ENCODE measurements around the gene STK32B. TPM values are rescaled to one million over a fixed set of nuclear protein-coding genes. Genes with fewer than 3 reads are reported as not detected.

Gene STK32B
- total RNA-seq, 1 donor from 2014 or later, result 3.5 TPM

DNA sequence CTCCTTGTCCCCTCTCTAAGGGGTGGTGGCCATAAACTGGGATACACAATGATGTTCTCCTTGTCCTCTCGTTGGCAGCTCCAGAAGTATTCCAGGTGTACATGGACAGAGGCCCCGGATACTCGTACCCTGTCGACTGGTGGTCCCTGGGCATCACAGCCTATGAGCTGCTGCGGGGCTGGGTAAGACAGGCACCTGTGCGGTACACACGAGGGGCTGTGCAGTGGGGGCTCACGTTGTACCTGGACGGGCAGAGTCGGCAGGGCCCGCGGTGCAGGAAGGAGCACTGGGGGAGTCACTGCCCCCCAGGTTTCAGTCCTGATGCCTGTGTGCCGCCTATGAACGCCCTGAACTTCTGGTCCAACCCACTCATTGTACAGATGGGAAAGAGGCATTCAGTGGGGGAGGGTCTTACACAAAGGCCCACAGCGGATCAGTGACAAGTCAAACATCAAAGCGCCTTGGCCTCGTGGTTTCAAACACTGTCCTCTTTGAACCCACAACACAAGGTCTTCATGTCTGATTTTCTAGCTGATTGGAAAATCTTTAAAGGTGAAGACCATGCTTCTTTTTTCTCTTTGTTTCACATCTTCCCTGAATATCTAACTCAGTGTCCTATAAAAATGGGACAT, 395.4 kb downstream of the STK32B start:
- peaks cover 2% of the 10 kb centered on the region for H3K36me3 Mint-ChIP-seq (ENCODE audit: low read depth)
- peaks cover 22% of the 10 kb centered on the region for H3K4me1 Mint-ChIP-seq
- no peak for DNase-seq (ENCODE audit: low read depth, low spot score)
- peaks cover 26% of the 10 kb centered on the region for H3K27me3 Mint-ChIP-seq (ENCODE audit: low read depth)
- H3K27ac Mint-ChIP-seq (ENCODE audit: unreplicated experiment), result peak overlapping the region; percentile 27
- no peak overlapping the region for H3K4me3 Mint-ChIP-seq
- H3K9me3 Mint-ChIP-seq, result no peaks in the 10 kb centered on the region
- TF ChIP-seq, protein P1, sequence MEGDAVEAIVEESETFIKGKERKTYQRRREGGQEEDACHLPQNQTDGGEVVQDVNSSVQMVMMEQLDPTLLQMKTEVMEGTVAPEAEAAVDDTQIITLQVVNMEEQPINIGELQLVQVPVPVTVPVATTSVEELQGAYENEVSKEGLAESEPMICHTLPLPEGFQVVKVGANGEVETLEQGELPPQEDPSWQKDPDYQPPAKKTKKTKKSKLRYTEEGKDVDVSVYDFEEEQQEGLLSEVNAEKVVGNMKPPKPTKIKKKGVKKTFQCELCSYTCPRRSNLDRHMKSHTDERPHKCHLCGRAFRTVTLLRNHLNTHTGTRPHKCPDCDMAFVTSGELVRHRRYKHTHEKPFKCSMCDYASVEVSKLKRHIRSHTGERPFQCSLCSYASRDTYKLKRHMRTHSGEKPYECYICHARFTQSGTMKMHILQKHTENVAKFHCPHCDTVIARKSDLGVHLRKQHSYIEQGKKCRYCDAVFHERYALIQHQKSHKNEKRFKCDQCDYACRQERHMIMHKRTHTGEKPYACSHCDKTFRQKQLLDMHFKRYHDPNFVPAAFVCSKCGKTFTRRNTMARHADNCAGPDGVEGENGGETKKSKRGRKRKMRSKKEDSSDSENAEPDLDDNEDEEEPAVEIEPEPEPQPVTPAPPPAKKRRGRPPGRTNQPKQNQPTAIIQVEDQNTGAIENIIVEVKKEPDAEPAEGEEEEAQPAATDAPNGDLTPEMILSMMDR (conservative IDR thresholded peaks at IDR 0.05), result no peak

DNA sequence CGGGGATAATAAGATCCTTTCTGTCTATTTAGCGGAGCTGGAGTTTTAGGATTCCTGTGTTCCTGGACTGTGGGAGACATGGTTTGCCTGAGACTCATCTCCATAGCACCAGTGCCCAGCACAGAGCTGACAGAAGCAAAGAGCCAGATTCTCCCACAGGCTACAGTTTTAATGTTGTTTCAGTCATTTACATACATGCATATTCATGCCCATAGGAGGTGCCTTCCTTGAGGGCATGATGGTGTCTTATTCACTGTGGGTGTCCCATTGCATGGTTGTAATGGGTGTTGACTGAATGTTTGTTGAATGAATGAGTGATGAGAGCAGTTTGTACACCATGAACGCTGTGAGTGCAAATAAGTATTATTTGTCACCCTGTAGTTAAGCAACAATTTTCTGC, 396.5 kb downstream of the STK32B start:
- Mint-ChIP-seq H3K27ac (ENCODE audit: unreplicated experiment) (no peak overlapping the region), H3K36me3 (ENCODE audit: low read depth) (peaks cover 2% of the 10 kb centered on the region), H3K4me3 (no peak overlapping the region), H3K4me1 (peaks cover 22% of the 10 kb centered on the region), H3K9me3 (no peaks in the 10 kb centered on the region), H3K27me3 (ENCODE audit: low read depth) (peaks cover 27% of the 10 kb centered on the region)
- TF ChIP-seq, protein P1 (conservative IDR thresholded peaks at IDR 0.05), result no peak
- DNase-seq (ENCODE audit: low read depth, low spot score), result no peak

DNA sequence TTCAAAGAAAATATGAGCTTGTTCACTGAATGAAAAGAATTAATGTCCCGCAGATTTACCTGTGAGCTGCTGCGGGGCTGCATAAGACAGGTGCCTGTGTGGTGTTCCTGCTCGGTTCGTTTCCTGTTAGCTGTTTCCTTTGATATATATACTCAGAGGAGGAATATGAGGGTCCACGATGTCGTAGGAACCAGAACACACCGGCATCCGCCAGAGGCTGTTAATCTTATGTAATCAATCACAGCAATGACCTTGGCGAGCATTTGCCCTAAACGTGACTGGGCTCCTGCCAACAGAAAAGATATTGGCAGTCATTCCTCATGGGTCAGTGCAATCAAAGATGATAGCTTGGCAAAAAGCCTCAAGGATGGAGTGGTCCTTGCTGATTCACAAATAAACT, 396.9 kb downstream of the STK32B start:
- DNase-seq (ENCODE audit: low read depth, low spot score), result no peak
- Mint-ChIP-seq H3K4me1 (peaks cover 22% of the 10 kb centered on the region), H3K9me3 (no peaks in the 10 kb centered on the region), H3K36me3 (ENCODE audit: low read depth) (peaks cover 1% of the 10 kb centered on the region), H3K27ac (ENCODE audit: unreplicated experiment) (no peak overlapping the region), H3K4me3 (no peak overlapping the region), H3K27me3 (ENCODE audit: low read depth) (peaks cover 29% of the 10 kb centered on the region)
- TF ChIP-seq, protein P1 (conservative IDR thresholded peaks at IDR 0.05), result no peak

DNA sequence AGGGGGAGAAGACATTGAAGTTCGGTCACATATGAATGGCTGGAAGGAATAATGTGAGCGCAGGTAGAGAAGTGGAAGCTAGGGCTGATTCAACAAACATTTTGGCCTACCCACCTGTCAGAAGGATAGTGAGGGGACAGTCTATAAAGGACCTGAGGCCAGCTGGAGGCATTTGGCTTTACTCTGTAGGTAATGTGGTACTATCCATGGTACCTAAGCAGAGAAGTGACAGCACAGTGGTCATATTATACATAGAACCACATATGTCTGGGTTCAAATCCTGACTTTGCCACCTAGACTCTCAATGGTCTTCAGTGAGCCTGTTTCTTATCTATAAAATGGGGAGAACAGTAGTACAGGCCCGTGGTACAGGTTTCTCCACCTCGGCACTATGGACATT, 400.0 kb downstream of the STK32B start:
- Mint-ChIP-seq H3K36me3 (ENCODE audit: low read depth) (no peaks in the 10 kb centered on the region), H3K4me1 (peaks cover 7% of the 10 kb centered on the region), H3K27me3 (ENCODE audit: low read depth) (peaks cover 24% of the 10 kb centered on the region), H3K27ac (ENCODE audit: unreplicated experiment) (no peak overlapping the region), H3K4me3 (no peak overlapping the region), H3K9me3 (no peaks in the 10 kb centered on the region)
- TF ChIP-seq, protein P1 (conservative IDR thresholded peaks at IDR 0.05), result no peak
- no peak for DNase-seq (ENCODE audit: low read depth, low spot score)

DNA sequence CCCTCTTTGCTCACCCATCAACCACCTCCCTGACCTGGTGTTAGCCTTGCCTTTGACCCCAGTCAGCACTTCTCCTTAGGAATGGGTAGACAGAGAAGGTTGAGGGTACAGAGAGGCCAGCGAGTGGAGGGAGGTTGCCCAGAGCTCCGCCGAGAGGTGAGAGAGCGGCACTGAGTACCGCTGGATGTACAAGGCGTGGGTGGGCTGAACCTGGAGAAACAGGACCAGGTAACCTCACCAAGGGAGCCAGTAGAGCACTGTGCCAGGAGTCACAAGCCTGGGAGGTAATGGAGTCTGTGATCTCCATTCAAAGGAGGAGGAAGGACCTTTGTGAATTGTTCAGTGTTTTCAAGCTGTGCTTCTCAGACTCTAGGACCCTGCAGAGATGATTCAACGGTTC, 400.9 kb downstream of the STK32B start:
- Mint-ChIP-seq H3K9me3 (no peaks in the 10 kb centered on the region), H3K27ac (ENCODE audit: unreplicated experiment) (no peak overlapping the region), H3K27me3 (ENCODE audit: low read depth) (peaks cover 23% of the 10 kb centered on the region), H3K36me3 (ENCODE audit: low read depth) (no peaks in the 10 kb centered on the region), H3K4me3 (no peak overlapping the region), H3K4me1 (peaks cover under 1% of the 10 kb centered on the region)
- no peak for DNase-seq (ENCODE audit: low read depth, low spot score)
- TF ChIP-seq, protein P1 (conservative IDR thresholded peaks at IDR 0.05), result no peak

Measured in neural crest cell (in vitro differentiated cells).